Stimulated activated CD4-positive, alpha-beta T cell treated with anti-CD3 and anti-CD28 coated beads, Interleukin-1b, Interleukin-23, amount 100 ng/mL, for 4 hours (primary cell): ENCODE data around the gene GLIS1.
A peak's percentile ranks its signal among the peaks of the same experiment; 100 is the strongest.

Experiments used
- DNase-seq, 2 donors: peaks; one replicate each; pipeline ENCODE4 v3.0.0-alpha.2; 2020; ENCODE audit warnings: low read depth in 2 of 2

GLIS1 gene

DNA sequence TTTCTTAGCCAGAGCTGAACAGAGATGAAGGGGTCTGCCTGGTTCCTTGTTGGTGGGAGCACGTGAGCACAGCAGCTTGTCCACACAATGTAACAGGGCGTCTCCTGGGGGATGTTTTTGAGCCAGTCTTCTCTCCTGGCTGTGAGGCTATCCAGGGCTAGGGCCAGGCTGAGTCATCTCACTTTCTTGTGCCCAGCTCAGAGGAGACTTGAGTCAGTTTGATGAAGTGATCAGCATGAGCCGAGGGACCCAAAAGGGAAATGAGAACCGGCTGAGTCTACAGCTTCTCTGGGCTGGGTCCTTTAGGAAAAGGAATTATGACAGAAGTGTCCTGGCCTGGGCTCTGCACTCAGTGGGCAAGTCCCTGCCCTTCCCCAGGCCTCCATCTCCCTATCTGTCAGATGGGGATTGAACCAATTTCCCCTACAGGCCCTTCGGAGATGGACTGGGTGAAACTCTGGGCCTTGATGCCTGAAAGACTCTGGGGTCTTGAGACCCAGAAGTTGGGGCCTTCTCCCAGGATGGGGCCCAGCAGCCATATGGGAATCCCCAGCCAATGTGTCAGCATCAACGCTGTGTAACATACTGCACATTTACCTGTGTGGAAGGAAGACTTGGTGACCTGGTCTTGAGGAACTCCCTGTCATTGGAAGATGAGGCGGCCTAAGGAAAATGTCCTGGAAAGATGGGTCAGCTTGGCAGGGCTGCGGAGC, 243.2 kb downstream of the GLIS1 start:
- no peak for DNase-seq

DNA sequence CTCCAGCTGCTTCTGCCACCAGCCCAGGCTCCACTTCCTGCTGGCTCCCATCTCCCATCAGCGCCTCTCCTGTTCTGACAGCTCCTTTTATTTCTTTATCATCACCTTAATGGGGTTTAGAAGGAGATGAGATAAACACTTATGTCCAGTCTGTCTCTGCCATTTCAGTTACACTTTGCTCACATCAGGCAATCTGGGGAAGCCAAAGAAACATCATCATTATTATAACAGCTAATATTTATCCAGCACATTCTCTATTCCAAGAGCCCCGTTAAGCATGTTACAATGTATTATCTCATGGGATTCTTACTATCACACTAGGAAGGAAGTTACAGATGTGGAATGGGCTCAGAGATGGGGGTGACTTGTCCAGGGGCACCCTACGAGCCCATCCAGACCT, 248.6 kb downstream of the GLIS1 start:
- DNase-seq, result no peak

DNA sequence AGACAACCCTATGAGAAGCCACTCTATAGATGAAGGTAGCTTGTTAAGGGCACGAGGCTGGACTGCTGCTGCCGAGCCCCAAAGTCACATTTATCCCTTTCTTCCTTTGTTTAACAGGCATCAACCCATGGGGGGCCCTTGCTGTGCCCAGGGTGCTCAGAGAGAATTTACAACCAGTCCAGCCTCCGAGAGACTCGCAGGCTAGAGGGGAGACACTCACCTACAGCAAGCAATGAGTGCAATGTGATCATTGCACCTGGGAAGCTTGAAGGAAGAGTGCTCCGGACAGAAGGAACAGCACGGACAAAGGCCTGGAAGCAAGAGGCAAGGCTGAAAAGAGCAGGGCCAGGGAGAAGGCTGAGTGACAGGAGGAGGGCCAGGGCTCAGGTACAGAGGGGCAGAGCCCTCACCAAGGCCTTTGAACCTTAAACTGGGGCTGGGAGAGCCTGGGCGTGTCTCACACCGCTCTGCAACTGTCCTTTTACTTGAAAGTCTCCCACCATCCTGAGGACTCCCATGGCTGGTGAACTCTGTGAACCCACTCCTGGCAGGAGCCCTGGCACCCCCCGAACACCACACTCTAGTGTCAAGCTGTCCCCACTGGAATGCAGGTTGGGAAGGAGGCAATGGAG, 252.5 kb downstream of the GLIS1 start:
- DNase-seq, result no peak

DNA sequence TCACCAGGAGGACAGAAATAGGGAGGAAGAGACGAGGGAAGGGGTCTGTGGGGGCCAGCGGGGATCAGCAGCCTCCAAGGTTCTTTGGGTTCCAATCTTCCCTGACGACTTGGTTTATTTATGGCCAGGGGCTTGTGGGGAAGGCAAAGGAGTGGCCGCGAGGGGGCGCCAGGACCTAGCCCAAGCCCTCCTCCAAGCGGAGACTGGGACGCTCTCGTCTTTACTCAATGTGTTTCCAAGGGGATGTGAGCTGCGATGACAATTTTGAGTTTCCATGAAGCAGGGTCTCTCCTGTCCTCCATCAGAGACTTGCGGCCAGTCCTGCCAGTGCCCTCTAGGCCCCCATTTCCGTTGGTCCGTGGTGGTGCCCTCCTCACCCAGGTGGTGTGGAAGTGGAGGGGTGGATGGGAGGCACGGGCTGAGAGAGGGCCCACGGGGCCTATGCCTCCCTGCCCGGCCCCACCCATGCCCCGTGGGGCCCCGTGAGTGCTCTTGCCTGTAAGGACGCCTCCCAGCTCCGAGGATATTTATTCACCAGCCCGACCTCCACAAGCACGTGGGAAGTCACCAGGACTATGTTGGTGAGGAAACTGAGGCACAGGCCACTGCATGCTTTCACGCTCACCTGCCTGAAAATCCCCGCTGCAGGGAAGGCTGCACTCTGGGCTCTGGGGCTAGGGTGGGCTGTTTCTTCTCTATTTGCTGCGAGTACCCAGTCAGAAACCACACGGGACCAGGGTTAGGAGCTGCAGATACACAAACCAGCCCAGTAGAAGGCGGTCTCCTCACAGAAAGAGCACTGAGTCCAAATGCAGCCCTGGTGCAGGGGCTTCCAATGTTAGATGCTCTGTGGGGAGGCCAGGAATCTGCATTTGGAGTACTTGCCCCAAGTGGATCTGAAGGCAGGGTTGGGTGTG, 253.2 kb downstream of the GLIS1 start:
- DNase-seq, result peak; percentile 26 to 56

DNA sequence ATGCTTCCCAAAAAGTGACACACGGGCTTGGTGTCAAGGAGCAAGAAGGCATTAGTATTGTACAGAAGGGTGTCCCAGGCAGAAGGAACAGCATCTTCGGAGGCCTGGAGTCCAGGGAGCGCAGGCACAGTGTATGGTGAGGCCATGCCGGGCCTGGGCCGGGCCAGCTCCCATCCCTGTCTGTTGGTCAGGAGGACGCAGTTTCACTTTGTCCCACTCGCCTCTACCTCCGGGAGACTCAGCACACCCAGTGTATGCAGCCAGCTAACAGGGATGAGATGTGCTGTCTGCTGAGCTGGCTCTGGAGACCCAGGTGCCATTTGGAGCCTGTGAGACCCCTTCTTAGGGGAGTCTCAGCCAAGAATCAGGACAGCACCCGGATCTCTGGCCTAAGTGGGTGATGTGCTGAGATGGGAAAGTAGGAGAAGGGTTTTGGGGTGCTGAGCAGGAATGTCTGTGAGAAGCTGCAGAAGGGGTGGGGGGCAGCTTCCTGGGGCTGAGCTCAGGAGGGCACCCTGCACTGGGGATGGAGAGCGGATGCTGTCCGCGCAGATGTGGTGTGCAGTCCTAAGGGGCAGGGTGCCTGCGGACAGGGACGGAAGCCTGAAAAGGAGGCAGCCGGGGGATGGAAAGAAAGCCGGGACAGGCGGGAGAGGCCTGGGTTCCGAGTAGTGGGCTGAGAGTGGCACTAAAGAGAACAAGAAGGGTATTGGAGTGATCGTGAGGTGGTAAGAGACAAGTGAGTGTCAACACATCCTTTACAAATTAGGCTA, 254.1 kb downstream of the GLIS1 start:
- DNase-seq, result no peak

DNA sequence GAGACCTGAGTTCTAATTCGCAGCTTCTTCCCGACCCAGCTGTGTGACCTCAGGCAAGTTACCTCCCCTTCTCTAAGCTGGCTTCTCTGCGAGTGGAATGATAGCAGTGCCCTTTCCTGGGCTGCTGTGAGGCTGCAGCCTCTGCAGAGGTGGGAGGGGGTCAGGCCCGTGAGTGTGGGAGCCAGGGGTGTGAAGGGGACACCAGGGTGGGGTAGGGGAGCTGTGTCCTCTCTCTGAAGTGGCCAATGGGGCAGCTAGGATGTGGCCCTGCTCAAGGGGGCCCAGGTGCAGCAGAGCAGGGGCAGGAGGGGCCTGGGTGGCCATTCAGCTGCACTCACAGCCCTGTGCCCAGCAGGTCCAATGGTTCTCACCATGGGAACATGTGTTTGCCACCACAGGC, 255.3 kb downstream of the GLIS1 start:
- no peak for DNase-seq

DNA sequence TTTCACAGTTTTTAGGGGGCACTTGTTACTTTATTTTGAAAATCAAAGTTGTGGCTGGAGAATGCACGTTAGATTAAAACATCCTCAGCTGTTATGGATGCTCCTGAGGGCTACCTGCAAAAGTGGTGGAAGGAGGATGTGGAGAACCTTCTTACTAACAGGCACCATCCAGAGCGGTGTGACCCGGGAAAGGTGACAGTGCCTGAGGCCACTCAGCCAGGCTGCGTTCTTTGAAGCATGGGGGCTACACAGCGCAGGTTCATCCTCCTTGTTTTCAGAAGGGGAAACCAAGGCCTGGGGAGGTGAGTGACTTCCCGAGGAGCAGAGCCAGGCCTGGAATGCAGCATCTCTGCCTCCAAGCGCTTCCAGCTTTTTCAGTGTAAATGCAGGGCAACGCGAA, 255.8 kb downstream of the GLIS1 start:
- DNase-seq, result no peak

DNA sequence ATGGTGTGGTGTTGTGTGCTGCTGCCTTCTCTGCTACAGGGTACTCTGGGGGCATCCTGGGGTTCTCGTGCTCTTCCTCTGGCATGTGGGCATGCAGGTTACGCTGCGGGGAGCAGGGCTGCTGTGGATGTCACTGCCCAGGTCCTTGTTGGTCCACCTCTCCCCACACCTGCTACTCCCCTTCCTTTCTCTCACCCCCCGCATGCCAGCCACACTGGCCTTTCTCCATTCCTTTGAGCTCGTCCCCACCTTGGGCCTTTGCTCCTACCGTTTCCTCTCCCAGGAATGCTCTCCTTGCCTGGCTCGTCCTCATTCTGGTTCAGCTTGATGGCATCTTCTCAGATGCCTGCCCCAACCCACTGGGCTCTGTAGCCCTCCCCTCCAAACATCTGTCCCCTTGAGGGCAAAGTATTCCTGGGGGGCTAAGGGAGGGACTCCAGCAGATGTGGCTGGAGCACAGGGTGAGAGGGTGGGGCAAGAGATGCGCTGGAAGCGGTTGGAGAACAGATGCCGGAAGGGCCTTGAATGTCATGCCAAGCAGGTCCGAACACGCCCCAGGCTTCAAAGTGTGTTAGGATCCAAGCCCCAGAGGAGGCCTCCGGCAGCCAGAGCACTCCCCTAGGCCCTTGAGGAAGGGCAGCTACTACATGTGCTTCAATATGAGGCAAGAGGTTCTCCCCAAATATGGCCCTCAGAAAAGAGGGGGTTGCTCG, 256.4 kb downstream of the GLIS1 start:
- DNase-seq, result no peak

DNA sequence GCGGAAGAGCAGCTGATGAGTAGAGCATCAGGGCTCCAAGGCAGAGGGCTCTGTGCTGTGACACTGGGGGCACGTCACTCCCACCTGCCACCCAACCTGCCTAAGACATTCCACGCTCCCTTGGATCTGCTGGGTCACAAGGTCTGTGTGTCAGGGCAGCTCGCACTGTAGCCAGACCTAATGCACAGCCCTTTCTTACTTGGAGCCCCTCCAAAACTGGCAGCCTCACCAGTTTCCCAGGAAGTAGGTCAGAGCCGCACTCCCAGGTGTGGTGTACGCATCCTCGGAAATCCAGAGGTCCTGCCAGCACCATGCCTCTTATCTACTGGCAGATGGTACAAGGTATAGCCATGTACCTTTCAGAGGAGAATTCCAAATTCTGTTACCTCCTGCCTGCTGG, 257.5 kb downstream of the GLIS1 start:
- no peak for DNase-seq

DNA sequence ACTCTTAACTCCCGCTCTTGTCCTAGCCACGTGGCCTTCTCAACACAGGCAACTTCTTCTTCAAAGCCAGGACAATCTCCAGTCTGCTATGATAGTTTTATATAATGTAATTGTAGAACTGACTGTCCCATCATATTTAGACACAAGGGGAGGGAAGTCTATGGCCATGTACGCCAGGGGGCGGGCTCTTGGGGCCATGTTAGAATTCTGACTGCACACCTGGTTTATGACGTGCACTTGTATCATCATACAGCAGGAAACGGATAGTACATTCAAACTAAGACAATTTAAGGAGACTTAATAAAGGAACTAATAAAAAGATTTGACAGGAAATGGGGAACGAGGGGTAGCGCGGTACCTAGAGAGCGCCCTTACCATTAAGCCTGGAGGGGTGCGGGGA, 258.3 kb downstream of the GLIS1 start:
- DNase-seq, result no peak

DNA sequence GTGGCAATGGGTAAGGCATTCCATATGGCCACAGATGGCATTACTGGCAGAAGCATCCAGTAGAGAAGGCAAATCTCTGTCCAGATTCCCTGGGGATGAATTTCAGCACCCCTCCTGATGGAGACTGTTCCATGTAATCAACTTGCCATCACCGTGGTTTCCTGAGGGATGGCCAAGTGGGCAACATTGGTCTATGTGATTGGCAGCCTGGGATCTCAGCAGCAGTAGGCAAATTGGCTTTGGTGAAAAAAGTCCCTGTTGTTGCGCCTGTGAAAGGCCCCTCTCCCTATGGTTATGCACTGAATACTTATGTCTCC, 260.5 kb downstream of the GLIS1 start:
- no peak for DNase-seq

DNA sequence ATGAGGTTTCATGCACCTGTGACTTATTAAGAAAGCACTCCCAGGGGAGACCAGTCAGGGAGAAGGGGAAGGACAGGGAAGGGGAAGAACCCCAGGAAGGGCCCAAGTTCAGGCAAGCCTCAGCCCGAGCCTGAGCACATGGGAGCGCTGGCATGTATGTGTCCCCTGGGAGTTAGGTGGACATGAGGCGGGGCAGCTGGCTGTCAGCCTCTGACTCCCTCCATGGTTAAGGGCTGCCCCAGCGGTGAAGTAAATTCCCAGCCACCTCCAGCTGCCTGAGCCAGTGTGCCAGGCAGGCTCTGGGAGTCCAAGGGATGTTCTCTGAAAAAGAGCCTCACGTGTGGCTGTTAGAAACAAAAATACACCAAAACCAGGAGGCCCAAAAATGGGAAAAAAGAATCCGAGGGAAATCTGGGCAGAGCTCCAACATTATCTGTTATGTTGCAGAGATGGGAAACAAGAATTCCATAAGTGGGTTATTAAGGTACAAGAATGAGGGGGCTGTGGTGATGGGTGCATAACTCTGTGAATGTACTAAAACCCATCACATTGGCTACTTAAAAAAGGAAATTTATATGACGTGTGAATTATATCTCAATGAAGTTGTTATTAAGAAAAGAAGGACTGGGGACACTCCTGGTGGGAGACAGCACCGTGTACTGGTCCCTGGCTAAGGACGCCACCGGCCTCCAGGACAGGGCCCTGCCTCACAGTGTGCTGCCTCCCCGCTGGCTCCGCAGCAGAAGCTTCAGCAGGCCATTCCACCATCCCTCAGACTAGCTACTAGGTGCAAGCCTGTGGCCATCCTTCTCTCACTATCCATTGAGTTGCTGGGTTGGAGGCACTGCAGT, 261.1 kb downstream of the GLIS1 start:
- no peak for DNase-seq

DNA sequence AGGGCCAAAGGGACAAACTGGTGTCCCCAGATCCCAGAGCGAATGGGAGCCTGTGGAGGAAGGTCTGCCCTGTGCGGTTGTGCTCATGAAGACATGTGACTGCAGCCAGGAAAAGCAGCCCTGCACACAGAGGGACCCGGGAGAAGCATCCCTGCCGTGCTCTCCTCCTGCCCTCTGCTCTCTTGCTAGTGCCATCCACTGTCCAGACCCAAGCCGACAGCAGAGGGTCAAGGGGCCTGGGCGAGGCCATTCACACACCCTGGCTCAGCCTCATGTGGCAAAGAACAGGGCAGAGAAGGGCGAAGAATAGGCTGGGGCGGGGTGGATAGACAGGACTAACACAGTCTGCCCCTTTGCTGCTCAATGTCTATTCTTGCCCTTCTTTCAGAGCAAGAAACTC, 262.4 kb downstream of the GLIS1 start:
- no peak for DNase-seq

DNA sequence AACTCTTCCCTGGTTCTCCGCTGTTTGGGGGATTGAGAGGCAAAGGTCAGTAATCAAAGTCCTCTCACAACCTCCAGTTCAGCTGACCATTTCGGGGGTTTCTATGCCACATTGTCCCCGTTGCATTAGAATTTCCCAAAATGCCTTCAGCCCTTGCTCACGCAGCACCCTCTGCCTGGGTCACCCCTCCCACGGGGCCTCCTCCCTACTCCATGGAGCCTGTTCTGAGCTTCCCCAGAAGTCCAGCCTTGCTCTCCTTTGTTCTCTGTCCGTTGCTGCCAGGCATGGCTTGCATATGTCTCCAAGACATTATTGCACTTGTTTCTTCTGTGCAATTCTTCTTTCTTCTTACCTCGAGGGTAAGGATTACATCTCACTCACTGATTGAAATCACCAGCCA, 263.3 kb downstream of the GLIS1 start:
- no peak for DNase-seq

DNA sequence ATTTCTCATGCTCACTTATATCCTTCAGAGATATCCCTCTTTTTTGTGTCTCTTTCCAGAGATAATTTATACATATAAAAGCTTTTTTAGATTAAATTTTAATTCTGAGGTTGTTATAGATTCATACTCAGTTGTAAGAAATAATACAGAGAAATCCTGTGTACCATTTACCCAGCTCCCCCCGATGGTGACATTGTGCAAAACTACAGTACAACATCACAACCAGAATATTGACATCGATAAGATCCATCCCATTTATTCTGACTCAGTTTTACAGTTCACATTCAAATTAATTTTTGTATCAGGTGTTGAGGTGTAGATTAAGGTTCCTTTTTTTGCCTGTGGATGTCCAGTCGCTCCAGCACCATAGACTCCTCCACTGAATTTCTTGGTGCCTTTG, 265.5 kb downstream of the GLIS1 start:
- no peak for DNase-seq

DNA sequence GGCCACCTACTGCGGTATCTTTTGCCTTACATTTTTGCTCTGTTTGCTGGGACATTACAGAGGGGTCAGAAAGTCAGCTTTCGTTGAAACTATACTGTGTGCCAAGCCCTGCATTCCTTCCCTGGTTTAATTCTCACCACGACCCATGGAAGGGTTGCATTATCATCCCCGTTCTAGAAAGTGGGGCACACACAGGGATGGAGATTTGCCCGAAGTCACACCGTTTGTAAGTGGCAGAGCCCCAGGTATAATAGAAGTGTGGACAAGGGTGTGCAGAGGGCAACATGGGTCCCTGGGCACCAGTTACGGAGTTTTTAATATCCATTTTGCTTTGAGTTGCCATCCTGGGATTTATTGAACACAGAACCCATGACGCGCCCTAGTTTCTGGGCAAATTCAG, 268.0 kb downstream of the GLIS1 start:
- no peak for DNase-seq

DNA sequence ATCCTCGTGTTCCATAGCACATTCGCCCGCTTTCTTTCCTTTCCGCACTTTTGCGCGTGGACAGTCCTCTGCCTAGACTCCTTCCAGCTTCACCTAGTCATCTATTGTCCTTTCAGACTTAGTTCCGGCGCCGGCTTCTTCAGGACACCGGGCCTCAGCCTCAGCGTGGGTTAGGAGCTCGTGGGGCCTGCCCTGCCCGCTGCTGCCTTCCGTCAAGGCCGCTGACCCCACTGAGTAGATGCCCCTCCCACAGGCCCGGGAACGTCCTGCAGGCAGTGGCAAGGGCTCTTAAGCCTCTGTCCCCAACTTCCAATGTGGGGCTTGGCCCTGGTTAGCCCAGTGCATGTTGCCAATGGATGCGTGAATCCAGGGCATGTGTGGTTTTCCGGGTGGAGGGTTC, 268.4 kb downstream of the GLIS1 start:
- no peak for DNase-seq

DNA sequence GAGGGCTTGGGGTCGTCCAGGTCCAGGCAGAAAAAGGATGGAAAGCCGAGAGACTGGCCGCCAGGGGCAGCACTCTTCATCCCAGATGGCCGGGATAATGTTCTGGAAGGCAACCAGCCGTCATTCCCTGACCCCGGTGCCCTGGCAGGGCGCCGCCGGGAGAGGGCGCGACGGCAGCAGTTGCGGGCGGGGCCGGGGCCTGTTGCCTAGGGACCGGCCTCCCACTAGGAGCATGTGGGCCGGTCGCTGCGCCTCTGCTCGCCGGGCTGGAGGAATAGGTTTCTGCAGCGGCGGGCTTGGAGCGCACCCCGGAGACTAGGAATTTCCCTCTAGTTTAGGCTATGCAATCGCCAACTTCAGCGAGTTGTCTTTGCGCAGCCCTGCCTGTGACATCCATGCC, 268.8 kb downstream of the GLIS1 start:
- no peak for DNase-seq

DNA sequence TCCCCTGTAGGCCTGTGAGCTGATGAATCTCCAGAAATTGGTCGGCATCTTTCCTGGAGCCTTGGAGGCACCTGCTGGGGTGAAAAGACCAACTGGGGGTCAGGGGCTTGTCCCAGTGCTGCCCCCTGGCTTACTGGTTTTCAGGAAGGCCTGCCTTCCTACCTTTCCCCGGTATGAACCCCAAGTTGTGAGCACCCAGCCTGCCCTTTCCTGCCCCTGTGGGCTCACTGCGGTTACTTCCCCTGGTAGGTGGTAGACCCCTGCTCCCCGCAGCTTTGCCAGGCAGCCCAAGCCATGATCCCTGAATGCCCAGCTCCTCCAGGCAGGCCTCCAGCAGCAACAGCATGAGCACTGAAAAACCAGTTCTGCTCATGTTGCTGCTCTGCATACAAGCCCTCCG, 269.6 kb downstream of the GLIS1 start:
- DNase-seq, result no peak

DNA sequence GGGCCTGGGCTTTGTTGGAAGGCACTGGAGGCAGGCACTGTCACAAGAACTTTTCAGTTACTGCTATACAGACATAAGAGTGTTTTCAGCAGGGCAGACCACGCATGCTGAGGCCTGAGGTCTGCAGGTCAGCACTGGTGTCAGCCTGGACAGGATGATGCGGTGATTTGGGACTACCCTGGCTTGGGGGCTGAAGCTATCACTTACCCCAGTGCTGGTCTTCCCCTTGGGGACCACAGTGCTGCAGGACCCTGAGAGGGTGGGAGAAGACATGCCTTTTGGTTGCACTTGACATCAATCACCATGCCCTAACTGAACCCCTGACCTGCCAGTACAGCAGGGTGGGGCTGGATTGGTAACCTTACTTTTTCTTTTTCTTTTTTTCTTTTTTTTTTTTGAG, 270.6 kb downstream of the GLIS1 start:
- no peak for DNase-seq

DNA sequence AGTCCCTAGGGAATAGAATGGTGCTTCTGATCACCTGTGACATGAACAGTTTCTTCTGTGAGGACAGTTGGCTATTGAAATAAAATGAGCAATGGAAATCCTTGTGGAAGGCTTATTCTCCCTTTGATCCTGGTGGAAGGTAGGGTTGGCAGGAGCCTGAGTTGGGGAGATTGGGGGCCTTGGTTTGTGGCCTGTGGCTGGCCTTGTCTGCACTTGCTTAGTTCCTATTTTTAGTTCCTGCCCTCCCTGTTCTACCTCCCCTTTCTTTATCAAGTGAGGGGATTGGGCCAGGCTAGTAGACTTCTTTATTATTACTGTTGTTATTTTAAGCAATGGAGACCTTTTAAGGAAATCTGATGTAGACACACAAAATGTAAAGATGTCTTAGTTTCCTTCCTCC, 271.6 kb downstream of the GLIS1 start:
- DNase-seq, result no peak
